ES-I3 (cell line): ENCODE data around the gene EID2.

Experiments
- H3K36me3 ChIP-seq: 2 replicates; pipeline ENCODE4 v1.6.1; 2013; ENCODE audit warnings: mild to moderate bottlenecking, low read length, control low read depth, moderate library complexity; ENCODE audit not compliant: insufficient read depth
- H3K4me1 ChIP-seq: 2 replicates; pipeline ENCODE4 v1.6.1; 2013; ENCODE audit warnings: mild to moderate bottlenecking, control low read depth, low read length; ENCODE audit not compliant: insufficient read depth
- H3K9ac ChIP-seq: 2 replicates; pipeline ENCODE4 v1.6.1; 2013; ENCODE audit warnings: low read depth, mild to moderate bottlenecking, low read length, moderate library complexity
- H3K9me3 ChIP-seq: 2 replicates; pipeline ENCODE4 v1.6.1; 2013; ENCODE audit warnings: mild to moderate bottlenecking, low read length, moderate library complexity; ENCODE audit not compliant: control insufficient read depth, insufficient read depth

Gene EID2

GRCh38 chr19:39520541-39521484, 19.1 kb downstream of the EID2 start:
- Histone ChIP-seq H3K9ac (no peak overlapping the region), H3K36me3 (peaks cover 6% of the 10 kb centered on the region; the same call in 1 of the 2 replicates), H3K9me3 (no peaks in the 10 kb centered on the region; the same call in 1 of the 2 replicates), H3K4me1 (0 out of 2 replicates have a peak, but pooled peaks cover 2% of the 10 kb centered on the region)

- Histone ChIP-seq H3K9ac (peak overlapping the region; percentile 60), H3K36me3 (peaks cover 6% of the 10 kb centered on the region; the same call in 1 of the 2 replicates), H3K4me1 (0 out of 2 replicates have a peak, but pooled peaks cover 2% of the 10 kb centered on the region), H3K9me3 (no peaks in the 10 kb centered on the region; the same call in 1 of the 2 replicates)
Measured at GRCh38 chr19:39518975-39519374, 21.0 kb downstream of the EID2 start.

- peak overlapping the region; percentile 60 for H3K9ac ChIP-seq
- peaks cover 6% of the 10 kb centered on the region; the same call in 1 of the 2 replicates for H3K36me3 ChIP-seq
- 0 out of 2 replicates have a peak, but pooled peaks cover 2% of the 10 kb centered on the region for H3K4me1 ChIP-seq
- no peaks in the 10 kb centered on the region; the same call in 1 of the 2 replicates for H3K9me3 ChIP-seq
Measured at GRCh38 chr19:39518458-39518857, 21.5 kb downstream of the EID2 start.

GRCh38 chr19:39517432-39517831, 22.5 kb downstream of the EID2 start:
- H3K4me1 ChIP-seq, result 0 out of 2 replicates have a peak, but pooled peaks cover 2% of the 10 kb centered on the region
- peaks cover 6% of the 10 kb centered on the region; the same call in 1 of the 2 replicates for H3K36me3 ChIP-seq
- H3K9me3 ChIP-seq, result no peaks in the 10 kb centered on the region; the same call in 1 of the 2 replicates
- no peak overlapping the region for H3K9ac ChIP-seq

- H3K36me3 ChIP-seq, result peaks cover 6% of the 10 kb centered on the region; the same call in 1 of the 2 replicates
- H3K9ac ChIP-seq, result peak overlapping the region; percentile 92
Measured at GRCh38 chr19:39516270-39516669, 23.7 kb downstream of the EID2 start.

GRCh38 chr19:39515551-39516191, 24.3 kb downstream of the EID2 start:
- H3K4me1 ChIP-seq, result 0 out of 2 replicates have a peak, but pooled peaks cover 2% of the 10 kb centered on the region
- peak overlapping the region; percentile 92 for H3K9ac ChIP-seq
- no peaks in the 10 kb centered on the region; the same call in 1 of the 2 replicates for H3K9me3 ChIP-seq
- peaks cover under 1% of the 10 kb centered on the region; the same call in 1 of the 2 replicates for H3K36me3 ChIP-seq

More at GRCh38 chr19:39516270-39516669, 23.7 kb downstream of the EID2 start:
- Histone ChIP-seq H3K4me1 (0 out of 2 replicates have a peak, but pooled peaks cover 2% of the 10 kb centered on the region), H3K9me3 (no peaks in the 10 kb centered on the region; the same call in 1 of the 2 replicates)

GRCh38 chr19:39514840-39515550, 25.0 kb downstream of the EID2 start, which contains the start of gene SELENOV:
Gene SELENOV (plus strand): TSS chr19:39515139. CDS start chr19:39515213, 74 bp downstream.
- H3K36me3 ChIP-seq, result no peaks in the 10 kb centered on the region
- peak within 1 kb of the TSS; percentile 92 for H3K9ac ChIP-seq
- no peaks in the 10 kb centered on the region; the same call in 1 of the 2 replicates for H3K9me3 ChIP-seq

GRCh38 chr19:39512988-39513387, 27.0 kb downstream of the EID2 start:
- no peaks in the 10 kb centered on the region; the same call in 1 of the 2 replicates for H3K9me3 ChIP-seq
- no peaks in the 10 kb centered on the region for H3K4me1 ChIP-seq
- H3K9ac ChIP-seq, result no peak overlapping the region
- H3K36me3 ChIP-seq, result no peaks in the 10 kb centered on the region

More at GRCh38 chr19:39514840-39515550, 25.0 kb downstream of the EID2 start, which contains the start of gene SELENOV:
- H3K4me1 ChIP-seq, result 0 out of 2 replicates have a peak, but pooled peaks cover 2% of the 10 kb centered on the region

- H3K9ac ChIP-seq, result no peak overlapping the region
- no peaks in the 10 kb centered on the region for H3K4me1 ChIP-seq
- no peaks in the 10 kb centered on the region for H3K36me3 ChIP-seq
- H3K9me3 ChIP-seq, result no peaks in the 10 kb centered on the region
Measured at GRCh38 chr19:39509233-39509632, 30.7 kb downstream of the EID2 start.

- Histone ChIP-seq H3K9ac (no peak overlapping the region), H3K9me3 (no peaks in the 10 kb centered on the region), H3K36me3 (no peaks in the 10 kb centered on the region), H3K4me1 (no peaks in the 10 kb centered on the region)
Measured at GRCh38 chr19:39508629-39509028, 31.3 kb downstream of the EID2 start.

GRCh38 chr19:39507715-39508364, 32.1 kb downstream of the EID2 start:
- Histone ChIP-seq H3K9me3 (no peaks in the 10 kb centered on the region), H3K36me3 (no peaks in the 10 kb centered on the region), H3K4me1 (no peaks in the 10 kb centered on the region), H3K9ac (peak overlapping the region; percentile 56)

GRCh38 chr19:39506944-39507714, 32.8 kb downstream of the EID2 start:
- no peaks in the 10 kb centered on the region for H3K4me1 ChIP-seq
- H3K36me3 ChIP-seq, result no peaks in the 10 kb centered on the region
- no peaks in the 10 kb centered on the region for H3K9me3 ChIP-seq
- peak overlapping the region; percentile 56 for H3K9ac ChIP-seq

GRCh38 chr19:39506598-39506943, 33.4 kb downstream of the EID2 start:
- Histone ChIP-seq H3K36me3 (no peaks in the 10 kb centered on the region), H3K9ac (no peak overlapping the region), H3K4me1 (no peaks in the 10 kb centered on the region), H3K9me3 (no peaks in the 10 kb centered on the region)
